GM12801 (cell line): ENCODE measurements around the gene TRIP4.

Experiments used
- CTCF ChIP-seq: IDR thresholded peaks from one replicate; pipeline ENCODE4 v1.5.1; 2011; ENCODE audit warnings: control low read depth; ENCODE audit not compliant: insufficient read length; ENCODE audit errors: extremely low read depth

TRIP4 gene

GRCh38 chr15:64373360-64373759, 14.3 kb upstream of the TRIP4 start:
- no peak for TF ChIP-seq CTCF

GRCh38 chr15:64379216-64379960, 8.2 kb upstream of the TRIP4 start:
- no peak for TF ChIP-seq CTCF

- TF ChIP-seq CTCF = no peak
These were observed 6.5 kb upstream of the TRIP4 start, which contains the start of gene PCLAF for GRCh38 chr15:64381000-64381751. Gene PCLAF, minus strand, starts transcription at chr15:64381441. Its CDS starts 70 bp downstream, at chr15:64381371.

GRCh38 chr15:64383760-64384159, 3.9 kb upstream of the TRIP4 start:
- TF ChIP-seq CTCF = no peak

- TF ChIP-seq CTCF = no peak
These were observed 1.3 kb upstream of the TRIP4 start for GRCh38 chr15:64386291-64386690.

GRCh38 chr15:64389036-64389435, 1.4 kb downstream of the TRIP4 start:
- TF ChIP-seq CTCF = no peak

- TF ChIP-seq CTCF = no peak
These were observed 9.2 kb downstream of the TRIP4 start for GRCh38 chr15:64396789-64397188.
